GM18861 (cell line): ENCODE results near the gene TMEM225B.
"Not testable (repeated sequence)": the region's sequence is repeated elsewhere in the genome, so short reads cannot be mapped to it uniquely, and the experiment has no call there.

Experiments used
- ATAC-seq: cut with Tn5 transposase; IDR thresholded peaks from one replicate; pipeline ENCODE4 v1.9.1; 2021; ENCODE audit not compliant: unreplicated experiment

TMEM225B gene

GRCh38 chr7:99623091-99623693 is 25.1 kb downstream of the TMEM225B start:
- no peak for ATAC-seq

DNA sequence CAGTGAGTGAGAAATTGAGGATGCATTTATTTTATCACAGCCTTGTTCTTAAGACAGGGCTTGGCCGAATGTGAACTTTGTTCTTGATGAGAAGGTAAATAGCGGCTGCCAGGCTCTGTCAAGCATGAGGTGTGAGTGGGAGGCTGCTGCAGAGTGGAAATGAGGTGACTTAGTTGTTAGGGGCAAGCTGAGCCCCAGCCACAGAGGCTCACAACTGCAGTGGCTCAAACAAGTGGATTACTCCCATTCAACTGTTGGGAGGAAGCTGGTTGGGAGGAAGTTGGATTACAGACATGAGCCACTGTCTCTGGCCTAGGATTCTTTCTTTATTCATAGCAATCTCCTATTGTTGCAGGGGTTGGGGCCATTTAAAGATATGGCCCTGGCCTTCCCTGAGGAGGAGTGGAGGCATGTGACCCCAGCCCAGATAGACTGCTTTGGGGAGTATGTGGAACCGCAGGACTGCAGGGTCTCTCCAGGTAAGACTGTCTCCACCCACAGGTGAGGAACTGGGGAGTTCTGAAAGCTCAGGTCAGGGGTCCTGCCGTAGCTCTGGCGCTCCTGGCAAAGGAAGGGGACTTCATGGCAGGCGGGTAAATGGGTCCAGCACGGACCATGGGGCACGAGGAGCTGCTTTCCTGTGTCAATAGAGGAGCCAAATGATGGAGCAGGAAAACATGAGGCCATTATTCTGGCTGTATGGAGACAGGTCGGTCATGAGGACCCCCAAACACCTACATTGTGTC is 25.8 kb downstream of the TMEM225B start:
- no peak for ATAC-seq

DNA sequence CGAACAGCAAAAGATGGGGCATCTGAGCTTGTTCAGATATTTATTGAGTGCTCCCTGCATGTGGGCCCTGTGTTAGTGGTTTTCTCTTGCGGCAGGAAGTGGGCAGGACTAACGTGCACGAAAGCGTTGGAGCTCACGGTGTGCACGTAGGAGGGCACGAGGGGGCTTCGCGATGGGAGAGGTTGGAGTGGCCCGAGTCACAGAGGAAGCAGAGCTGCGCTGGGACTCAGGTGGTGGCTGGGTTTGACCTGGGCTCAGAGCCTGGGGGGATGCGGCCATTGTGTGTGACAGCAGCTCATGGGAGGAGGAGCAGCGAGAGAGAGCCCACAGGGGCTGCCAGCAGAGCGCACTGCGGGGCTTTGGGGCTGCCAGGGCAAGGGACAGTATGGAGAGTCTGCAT is 26.4 kb downstream of the TMEM225B start:
- ATAC-seq, result no peak

GRCh38 chr7:99625321-99625720 is 27.3 kb downstream of the TMEM225B start:
- no peak for ATAC-seq

- ATAC-seq, result no peak
Measured at GRCh38 chr7:99625961-99626360, 27.9 kb downstream of the TMEM225B start.

DNA sequence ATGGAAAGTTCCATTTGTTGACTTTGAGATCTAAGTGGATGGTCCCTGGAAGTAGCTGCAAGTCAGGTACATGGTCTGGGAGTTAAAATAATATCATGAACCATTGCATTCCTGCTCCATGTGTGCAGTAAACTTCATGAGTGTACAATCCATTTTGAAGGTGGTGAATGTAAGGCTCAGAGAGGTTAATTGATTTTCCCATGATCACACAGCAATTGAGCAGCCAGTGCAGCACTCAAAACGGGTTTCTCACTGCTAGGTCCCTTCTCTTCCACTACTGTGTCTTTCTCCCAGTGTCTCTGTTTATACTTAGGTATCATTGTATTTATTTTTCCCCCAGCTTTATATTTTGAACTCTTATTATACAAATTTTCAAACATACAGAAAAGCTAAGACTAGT is 28.6 kb downstream of the TMEM225B start:
- ATAC-seq, result no peak

DNA sequence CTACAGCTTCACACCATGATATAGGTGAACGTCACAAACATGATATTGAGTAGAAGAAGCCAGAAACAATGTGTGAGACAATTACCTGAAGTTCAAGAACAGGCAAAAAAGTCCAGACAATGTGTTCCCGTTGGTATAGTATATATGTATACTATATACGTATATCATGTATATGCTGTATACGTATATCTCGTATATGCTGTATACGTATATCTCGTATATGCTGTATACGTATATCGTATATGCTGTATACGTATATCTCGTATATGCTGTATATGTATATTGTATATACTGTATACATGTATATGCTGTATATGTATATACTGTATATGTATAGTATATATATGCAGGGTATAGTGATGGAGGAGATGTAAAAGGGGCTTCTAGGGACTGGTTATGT is 29.4 kb downstream of the TMEM225B start:
- ATAC-seq, result no peak

- ATAC-seq, result no peak
Measured at GRCh38 chr7:99628471-99629465, 30.7 kb downstream of the TMEM225B start.

GRCh38 chr7:99629643-99630042 is 31.6 kb downstream of the TMEM225B start:
- ATAC-seq, result no peak

DNA sequence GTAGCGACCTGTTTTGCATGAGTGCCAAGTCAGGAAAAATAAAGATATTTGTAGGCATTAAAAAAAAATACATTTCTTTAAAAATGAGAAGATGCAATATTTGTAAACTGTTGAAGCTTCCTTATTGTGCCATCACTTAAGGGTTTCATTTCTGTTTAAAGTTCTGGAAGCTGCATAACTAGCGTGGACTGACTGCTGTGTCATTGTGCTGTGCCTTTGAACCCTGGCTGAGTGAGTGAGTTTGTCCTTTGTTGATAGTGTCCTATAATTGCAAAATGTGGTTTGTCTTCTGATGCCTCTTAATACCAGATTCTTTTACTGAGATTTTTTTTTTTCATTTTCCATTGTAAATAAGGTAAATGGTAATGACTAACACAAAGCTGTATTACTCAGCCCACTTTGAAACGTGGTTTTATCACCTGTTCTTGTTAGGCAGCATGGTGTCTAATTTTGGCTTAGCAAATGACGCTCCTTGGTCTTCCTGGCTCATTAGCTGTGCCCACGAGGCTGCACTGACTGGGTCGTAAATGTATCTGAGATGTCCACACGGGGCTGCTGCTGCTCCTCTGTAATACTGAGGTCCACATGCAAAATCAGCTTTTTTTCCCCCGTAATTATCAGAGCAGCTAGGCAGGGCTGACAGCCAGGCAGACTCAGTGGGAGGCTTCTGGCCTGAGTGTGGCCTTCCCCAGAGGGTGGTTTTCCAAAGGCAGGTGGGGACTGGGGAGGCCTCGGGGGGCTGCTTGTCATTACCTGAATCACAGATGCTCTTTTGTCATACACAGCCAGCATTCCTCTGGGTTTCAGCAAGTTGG is 33.4 kb downstream of the TMEM225B start:
- no peak for ATAC-seq

DNA sequence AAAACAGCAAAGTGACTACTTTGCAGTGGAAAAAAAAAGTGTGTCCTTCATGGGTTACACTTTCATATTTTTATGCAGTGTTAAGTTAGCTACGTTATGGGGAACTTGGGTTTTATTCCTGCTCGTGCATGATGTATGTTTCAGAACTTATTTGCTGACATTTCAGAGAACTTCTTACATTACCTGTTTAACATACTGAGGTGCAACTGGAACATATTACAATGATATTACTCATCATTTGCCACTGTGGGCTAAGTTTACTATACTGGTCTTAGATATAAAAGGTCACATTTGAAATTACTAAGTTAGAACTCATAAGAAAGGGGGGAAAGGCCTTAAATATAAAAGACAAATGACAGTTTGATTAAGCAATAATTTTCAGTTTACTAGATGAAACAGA is 39.3 kb downstream of the TMEM225B start:
- ATAC-seq, result not testable (repeated sequence)

DNA sequence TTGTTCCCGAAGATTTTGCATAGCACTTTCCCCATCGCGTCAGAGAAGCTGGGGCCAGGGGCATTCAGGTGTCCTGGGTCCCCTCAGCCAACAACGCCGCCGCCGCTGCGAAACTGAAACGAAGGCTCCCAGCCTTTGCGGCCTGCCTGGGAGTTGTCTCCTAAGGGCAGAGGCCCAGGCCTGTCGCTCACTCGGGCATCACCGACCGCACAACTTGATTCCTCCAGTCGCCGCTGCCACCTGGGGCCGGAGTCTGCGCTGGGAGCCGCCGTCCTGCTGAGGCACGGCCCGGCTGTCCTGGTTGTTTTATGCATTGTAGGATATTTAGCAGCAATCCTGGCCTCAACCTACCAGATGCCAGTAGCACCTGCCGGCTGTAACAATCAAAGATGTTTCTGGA is 40.7 kb downstream of the TMEM225B start:
- ATAC-seq, result no peak

GRCh38 chr7:99639267-99639666 is 41.2 kb downstream of the TMEM225B start:
- ATAC-seq, result no peak

DNA sequence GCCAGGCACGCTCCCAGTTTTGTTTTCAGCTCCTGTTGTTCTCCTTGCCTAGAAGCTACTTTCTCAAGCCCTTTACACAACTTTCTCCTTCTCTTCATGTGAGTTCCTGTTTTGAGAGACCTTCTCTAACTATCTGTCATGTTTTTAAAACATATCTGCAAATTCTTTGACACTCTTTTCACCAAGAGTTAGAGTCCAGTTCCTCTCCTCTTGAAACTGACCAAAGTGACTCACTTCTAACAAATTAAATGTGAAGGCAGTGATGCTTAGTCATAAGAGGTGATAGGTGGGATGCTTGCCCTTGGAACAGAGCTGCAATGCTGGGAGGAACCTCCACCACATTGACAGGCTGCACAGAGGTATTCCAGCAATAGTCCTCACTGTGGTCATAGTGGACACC is 44.0 kb downstream of the TMEM225B start:
- ATAC-seq, result no peak

- ATAC-seq, result no peak
Measured at GRCh38 chr7:99643464-99643863, 45.4 kb downstream of the TMEM225B start.

DNA sequence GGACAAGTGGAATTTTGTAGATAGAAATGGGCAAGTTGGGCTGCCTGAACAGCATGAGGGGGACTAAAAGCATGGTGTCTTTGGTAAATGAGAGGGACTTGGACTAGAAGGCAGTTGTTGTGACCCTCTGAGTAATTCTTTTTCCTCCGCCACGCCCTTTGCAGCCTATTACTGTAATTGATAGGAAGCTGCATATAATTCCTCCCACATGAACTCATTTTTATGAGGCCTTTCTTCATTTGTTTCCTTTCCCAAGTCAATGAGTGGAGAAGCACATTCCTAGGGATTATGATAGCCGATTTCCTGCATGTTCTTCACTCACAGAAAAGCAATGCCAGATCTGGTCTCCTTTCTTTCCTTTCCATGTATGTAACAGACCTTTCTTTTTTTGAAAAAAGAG is 46.4 kb downstream of the TMEM225B start:
- ATAC-seq, result no peak

DNA sequence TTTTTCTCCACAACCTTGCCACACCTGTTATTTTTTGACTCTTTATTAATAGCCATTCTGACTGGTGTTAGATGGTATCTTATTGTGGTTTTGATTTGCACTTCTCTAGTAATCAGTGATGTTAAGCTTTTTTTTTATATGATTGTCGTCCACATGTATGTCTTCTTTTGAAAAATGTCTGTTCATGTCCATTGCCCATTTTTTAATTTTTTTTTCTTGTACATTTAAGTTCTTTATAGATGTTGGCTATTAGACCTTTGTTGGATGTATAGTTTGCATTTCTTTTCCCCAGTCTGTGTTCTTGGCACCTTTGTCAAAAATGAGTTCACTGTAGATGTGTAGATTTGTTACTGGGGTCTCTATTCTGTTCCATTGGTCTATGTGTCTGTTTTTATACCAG is 47.5 kb downstream of the TMEM225B start:
- ATAC-seq, result no peak

DNA sequence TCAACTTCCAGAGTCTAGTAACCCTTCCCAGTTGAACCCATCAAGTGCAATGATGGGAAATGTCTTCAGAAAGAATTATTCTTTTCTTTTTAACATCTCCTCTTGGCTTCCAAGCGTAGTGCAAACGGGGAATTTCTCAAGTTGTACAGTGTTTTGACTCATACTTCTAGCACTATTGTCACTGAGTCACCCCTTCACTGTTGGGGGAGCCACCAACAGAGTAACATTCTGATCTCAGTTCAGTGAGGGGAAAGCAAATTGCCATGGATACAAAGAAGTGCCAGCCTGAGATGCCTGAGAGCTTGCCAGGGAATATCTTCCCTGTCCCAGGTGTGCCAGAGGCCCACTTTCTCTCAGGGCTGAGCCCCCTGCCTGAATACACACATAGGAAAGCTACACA is 50.8 kb downstream of the TMEM225B start:
- no peak for ATAC-seq

GRCh38 chr7:99651290-99651689 is 53.2 kb downstream of the TMEM225B start:
- ATAC-seq, result no peak

DNA sequence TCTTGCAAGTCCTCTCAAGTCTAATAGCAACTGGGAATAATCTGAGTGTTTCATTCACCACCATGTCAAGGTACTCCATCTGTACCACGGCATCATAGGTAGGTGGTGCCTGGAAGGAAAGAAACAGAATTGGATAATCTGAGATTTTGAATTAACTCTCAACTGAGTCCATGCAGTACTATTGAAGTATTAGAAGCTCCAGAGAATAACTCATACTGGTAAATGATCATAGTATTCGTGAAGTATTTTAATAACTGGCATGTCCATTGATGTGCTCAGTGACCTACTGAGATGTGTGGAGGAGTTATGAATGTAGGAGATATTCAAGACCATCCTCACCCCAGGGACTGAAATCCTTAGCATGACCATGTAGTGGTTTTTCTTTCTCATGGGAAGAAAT is 54.6 kb downstream of the TMEM225B start:
- no peak for ATAC-seq

DNA sequence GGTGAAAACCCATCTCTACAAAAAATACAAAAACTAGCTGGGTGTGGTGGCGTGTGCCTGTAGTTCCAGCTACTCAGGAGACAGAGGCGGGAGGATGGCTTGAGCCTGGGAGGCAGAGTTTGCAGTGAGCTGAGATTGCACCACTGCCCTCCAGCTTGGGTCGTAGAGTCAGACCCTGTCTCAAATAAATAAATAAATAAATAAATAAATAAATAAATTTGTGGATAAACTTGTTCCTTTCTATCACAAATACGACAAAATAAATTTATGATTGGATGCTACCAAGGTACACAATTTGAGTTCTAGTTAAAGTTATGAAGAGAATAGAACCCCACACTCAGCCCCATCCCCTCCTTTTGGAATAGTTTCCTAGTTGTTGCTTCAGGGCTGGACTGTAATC is 55.2 kb downstream of the TMEM225B start:
- not testable (repeated sequence) for ATAC-seq
